NK-92 (cell line): ENCODE data around the gene TMEM8B.

Source experiments
- DNase-seq: peaks from one replicate; lab custom pipeline; 2025; ENCODE audit not compliant: unreplicated experiment; lab: John Stamatoyannopoulos, UW

Gene TMEM8B

DNA sequence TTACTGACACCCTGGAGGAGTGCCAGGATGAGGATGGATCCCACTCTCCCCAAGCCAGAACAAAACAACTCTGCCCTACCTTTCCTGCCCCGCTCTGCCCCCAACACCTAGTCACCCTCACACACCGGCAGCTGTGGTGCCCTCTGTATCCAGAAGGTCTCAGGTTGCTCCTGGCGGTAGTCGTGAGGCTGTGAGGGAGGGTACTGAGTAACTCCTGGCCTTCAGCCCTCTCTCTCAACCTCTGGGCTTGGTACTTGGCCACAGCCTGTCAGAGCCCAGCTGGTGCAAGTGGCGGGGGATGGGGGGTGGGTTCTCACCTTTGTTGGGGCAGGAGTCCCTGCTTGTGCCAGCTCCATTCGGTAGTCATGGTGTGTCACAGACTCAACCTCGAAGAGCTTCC lies 18.9 kb upstream of the TMEM8B start:
- DNase-seq = no peak

DNA sequence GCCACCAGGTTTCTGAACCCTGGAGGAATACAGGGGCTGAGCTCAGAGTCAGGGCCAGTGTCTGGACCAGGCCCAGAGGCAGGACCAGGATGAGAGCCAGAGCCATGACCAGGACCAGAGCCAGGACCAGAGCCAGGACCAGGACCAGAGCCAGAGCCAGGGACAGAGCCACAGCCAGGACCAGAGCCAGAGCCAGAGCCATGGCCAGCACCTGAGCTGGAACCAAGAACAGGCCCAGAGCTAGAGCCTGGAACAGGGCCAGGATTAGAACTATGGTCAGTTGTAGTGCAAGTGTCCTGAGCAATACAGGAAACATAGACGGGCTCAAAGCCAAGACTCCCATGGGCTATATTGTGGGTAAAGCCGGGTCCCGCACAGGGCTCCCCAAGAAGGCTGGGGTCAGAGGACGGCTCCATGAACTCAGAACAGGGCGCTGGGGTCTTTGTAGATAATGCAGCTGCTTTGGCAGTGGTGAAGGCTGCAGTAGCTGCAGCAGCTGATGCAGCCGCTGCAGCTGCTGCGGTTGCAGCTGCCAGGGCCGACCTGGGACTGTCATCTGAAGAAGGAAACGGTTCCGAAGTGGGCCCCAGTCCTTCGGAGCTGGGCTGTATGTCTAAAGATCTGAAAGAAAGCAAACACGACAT lies 17.5 kb upstream of the TMEM8B start:
- no peak for DNase-seq

DNA sequence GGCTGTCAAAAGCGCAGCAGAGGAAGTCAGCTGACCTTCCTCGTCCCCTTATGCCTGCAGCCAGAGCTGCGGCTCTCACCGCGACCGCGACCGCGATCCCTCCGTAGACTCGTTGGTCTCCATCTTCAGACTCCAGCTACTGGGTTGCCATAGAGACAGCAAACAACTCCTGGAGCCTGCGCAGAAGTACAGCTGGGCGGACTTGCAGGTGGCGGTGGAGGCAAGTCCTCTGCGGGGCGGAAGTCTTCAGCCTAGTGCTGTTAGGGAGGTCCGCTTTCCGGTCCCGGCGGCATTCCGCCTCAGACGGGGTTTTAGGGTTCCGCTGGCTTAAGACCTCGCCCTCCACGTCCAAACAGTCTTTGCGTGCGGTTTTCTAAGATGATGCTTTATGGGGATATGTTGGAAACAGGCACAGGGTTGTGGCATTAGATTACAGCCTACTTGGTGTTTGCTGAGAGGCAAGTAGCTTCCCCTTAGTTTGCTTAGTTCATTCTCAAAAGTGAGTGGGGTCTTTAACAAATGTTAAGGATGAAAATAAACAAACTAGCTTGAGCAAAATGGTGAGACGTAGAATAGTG lies 16.9 kb upstream of the TMEM8B start, which contains the start of gene SPAG8:
Gene SPAG8, minus strand, starts transcription at position 238 of the 578 bp plus-strand sequence. Its CDS starts 115 bp downstream, at position 123.
- DNase-seq = peak; percentile 89

DNA sequence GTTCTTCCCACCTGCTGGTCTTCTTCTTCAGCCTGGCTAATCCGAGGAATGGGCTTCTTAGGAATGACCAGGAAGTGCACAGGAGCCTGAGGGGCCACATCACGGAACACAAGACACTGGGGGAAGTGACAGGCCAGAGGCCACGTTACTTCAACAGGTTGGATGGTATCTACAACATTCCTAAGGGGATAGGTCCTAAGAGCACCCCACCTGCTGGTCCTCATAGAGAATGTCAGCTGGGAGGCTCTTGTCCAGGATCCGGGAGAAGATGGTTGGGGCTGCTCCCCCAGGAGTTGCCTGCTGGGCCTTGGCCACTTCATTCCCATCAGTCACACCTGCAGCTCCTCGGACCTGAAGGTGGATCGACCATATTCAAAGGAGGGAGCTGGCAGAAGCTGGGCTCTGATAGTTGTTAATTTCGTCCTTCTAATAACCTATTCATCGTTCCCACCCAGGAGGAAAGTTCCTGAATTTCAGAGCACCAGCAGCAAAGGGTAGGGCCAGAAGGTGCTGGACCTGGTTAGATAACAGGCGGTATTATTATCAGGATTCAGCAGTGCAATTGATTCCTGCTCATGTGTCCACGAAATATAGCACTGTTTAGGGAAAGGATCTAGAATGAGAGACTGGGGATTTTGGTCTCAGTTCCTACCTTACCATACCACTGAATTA lies 15.5 kb upstream of the TMEM8B start:
- DNase-seq = no peak

DNA sequence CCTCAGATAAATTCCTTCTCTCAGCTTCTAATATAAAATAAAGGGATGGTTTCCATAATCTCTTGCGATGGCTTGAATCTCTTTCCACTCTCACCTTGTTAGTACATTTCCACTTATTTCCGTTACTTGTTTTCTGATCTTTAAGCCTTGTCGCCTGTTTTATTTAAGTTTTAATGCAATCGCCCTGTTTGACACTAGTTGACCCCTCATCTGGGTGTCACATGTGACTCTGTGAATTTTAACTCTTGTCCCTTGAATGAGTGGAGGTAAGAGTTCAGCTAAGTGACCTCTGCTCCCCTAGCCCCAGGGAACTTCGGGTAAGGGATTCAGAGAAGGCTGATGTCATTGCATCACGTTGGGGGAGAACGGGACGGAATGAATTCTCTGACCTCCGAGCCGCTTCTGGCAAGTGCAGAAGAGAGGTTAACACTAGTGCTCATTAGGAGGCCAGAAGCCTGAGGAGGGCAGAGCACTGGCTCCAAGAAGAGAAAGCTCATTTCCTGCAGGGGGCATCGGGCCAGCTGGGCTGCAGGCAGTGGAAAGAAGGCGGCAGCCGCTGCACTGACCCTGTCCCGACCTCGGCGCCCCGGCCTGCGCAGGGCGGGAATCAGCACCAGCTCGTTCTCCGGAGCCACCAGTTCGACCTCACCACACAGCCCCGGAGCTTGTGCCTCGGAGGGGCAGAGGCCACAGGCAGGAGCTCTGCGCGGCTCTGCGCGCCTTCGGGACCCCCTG lies 14.8 kb upstream of the TMEM8B start:
- no peak for DNase-seq

DNA sequence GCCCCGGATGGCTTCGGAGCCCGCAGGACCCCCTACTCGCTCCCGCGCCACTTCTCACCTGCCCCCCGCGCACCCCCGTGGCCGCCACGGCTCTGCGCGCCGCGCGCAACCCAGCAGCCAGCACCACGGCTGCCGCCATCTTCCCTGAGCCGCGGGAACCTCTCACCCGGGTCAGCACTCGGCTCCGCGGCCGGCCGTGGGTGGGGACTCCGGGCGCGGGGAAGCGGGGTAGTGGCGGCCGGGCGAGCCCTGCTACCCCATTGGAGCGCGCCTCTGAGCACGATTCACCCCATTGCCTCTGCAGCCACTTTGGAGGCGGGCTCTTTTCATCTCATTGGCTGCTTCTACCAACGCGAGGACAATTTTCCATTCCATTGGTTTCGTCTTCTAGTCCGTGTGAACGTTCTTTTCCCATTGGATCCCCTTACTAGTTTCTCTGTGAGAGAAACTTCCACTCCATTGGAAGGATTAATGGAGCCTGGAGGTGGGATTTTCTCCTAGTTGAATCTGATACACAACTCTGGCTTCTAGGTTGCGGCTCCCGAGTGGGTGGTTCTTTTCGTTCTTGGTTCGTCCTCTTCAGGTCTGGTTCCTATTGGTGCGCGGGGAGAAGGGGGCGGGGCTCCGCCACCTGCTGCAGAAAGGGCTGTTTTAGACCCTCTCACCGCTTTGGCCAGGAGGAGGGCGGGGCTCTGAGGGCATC lies 14.0 kb upstream of the TMEM8B start, which contains the start of gene HINT2:
Gene HINT2, minus strand, starts transcription at position 202 of the 703 bp plus-strand sequence. Its CDS starts 63 bp downstream, at position 139.
- peak; percentile 82 for DNase-seq

GRCh38 chr9:35816708-35817107 lies 12.3 kb upstream of the TMEM8B start:
- DNase-seq = no peak

DNA sequence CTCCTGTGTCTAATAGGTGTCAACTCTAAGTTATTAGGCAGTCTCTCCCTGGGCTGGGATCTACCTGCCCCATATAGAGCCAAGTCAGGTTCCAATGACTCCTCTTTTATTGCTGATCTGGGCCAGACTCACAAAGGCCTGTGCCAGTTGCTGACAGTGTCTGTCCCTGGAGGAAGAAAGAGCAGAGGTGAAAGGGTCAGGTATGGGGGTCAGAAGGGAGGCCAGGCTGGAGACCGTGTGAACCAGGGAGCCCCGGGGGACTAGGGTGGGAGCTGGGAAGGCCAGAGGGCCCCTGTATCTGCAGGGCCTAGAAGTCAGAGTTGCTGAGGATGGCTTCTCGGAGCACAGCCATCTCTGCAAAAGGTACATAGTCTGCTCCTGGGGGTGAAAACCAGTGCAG lies 10.7 kb upstream of the TMEM8B start:
- DNase-seq = no peak

- no peak for DNase-seq
Observed at GRCh38 chr9:35820076-35820475, 9.0 kb upstream of the TMEM8B start.

GRCh38 chr9:35822926-35823325 lies 6.1 kb upstream of the TMEM8B start:
- no peak for DNase-seq

DNA sequence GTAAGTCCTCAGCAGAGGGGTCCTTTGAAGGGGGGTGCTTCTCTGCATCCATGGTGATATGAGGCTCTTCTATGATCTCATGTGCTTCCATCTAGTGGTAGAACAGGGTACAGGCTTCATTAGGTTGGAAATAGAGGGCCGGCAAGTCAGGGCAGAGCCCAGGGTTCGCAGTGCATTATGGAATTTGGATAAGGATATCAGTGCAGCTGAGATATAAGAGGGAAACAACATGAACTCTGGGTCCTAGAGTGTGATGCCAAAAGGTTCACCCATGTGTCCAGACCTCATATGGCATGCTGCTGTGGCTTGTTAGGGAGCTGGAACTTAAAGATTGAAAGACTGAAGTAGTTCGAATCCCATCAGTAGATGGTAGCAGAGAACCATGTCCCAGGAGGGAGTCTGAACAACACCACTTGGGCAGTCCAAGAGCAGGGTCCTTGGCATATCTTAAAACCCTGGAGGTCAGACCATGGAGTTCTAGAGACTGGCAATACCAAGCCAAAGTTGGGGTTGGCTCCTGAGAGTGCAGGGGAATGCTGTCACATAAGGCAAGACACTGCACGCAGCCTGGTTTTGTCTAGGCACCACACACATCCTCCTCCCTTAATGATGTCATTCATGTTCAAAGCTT lies 2.8 kb upstream of the TMEM8B start:
- DNase-seq = no peak

- no peak for DNase-seq
Observed at GRCh38 chr9:35827486-35827885, 1.5 kb upstream of the TMEM8B start.

DNA sequence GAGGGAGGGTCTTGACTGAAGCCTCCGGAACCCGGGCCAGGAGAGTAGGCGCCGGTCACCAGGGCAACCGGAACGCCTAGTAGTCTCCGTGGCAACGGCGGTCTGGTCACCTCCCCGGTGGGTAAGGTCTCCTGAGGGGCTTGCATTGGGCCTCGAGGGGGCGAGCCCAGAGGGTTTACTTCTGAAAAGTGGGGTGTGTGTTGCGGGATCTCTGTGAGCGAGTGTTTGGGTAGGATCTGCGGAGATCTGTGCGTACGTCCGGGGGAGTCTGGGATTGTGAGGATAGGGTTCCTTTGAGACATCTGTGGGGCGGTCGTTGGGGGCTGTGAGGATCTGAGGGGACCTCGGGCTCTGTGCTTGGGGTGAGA lies 328 bp upstream of the TMEM8B start, which contains the start of gene FAM221B:
Gene FAM221B, minus strand, starts transcription at position 17 of the 368 bp plus-strand sequence. CDS start 2,571 bp downstream, outside the sequence.
- DNase-seq = no peak

- no peak for DNase-seq
Observed at GRCh38 chr9:35829764-35830096, 702 bp downstream of the TMEM8B start.

- DNase-seq = no peak
Observed at GRCh38 chr9:35831040-35831439, 2.0 kb downstream of the TMEM8B start.

DNA sequence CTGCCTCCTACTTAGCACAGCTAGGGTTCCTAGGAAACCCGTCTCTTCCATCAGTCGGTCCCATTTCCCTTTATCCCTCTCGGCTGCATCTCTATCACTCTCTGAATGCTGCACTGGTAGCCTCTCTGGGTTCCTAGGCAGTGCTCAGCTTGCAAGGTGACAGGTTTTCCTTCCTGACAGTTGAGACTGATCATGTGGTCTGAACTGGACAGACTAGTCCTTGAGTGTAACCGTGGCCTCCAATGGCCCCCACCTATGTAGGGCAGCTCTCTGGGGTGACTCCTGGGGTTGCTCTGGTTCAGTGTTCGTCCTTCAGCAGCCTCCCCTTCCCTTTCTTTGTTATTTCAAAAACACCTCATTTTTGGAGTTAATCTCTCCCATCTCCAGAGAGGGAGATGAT lies 3.8 kb downstream of the TMEM8B start:
- DNase-seq = no peak

GRCh38 chr9:35834260-35835215 lies 5.5 kb downstream of the TMEM8B start:
- DNase-seq = no peak

GRCh38 chr9:35835216-35835632 lies 6.2 kb downstream of the TMEM8B start:
- no peak for DNase-seq

GRCh38 chr9:35835766-35836165 lies 6.7 kb downstream of the TMEM8B start:
- DNase-seq = no peak
